Mucosa of descending colon (tissue), 3 donors: ENCODE data around the gene SUV39H1. TPM values are rescaled to one million over a fixed set of nuclear protein-coding genes. Genes with fewer than 3 reads are reported as not detected.

Experiments used
- ATAC-seq: fragments of 200-7000 bp; cut with Tn5 transposase; one replicate; pipeline ENCODE4 v1.9.1; 2020; ENCODE audit warnings: mild to moderate bottlenecking, moderate library complexity
- DNase-seq, 3 donors: peaks; one replicate each; pipeline ENCODE4 v3.0.0-alpha.2; 2020
- H3K36me3 ChIP-seq: fragments of 200-600 bp; one replicate; pipeline ENCODE4 v1.8.0; 2021; ENCODE audit warnings: low read depth, mild to moderate bottlenecking
- H3K4me1 ChIP-seq: fragments of 200-600 bp; one replicate; pipeline ENCODE4 v1.8.0; 2021; ENCODE audit warnings: low read depth, mild to moderate bottlenecking
- H3K4me3 ChIP-seq: fragments of 200-600 bp; one replicate; pipeline ENCODE4 v1.8.0; 2021; ENCODE audit warnings: mild to moderate bottlenecking
- H3K9me3 ChIP-seq: fragments of 200-600 bp; one replicate; pipeline ENCODE4 v1.8.0; 2021; ENCODE audit warnings: mild to moderate bottlenecking
- intact Hi-C, 2 donors: fragments of 100-400 bp; cut with DNase I in 1 of 2; cut with micrococcal nuclease in 1 of 2; formaldehyde crosslinking; loops; one replicate each; pipeline versions ENCODE4 v1.11.0 to v1.11.1; 2022; cut with DNase I, micrococcal nuclease
- total RNA-seq, 3 donors: library from RNA; stranded (reverse); fragmentation: NEBNext Ultra II Directional in 2 of 3; extraction: Animal tissue kit (Norgen Biotek cat#: 25700) in 2 of 3; gene quantifications; one replicate each; pipeline versions ENCODE4 v1.2.1 to v1.2.4, GENCODE V29; 2021 to 2023
- TF ChIP-seq, protein P1 (sequence below): fragments of 200-600 bp; IDR thresholded peaks from one replicate; pipeline ENCODE4 v1.8.0; 2022; ENCODE audit warnings: antibody characterized with exemption, mild to moderate bottlenecking
- donor health status: DM: no; HTN: no; CAD: no; lungs with moderate emphysema.
- donor health status: DM: no; HTN: no; CAD: no.
- donor health status: DM: no; HTN: yes; CAD: no.

The SUV39H1 gene
- total RNA-seq, 3 donors from 2014 or later, result 3.4 to 6.2 (median 3.7) TPM

DNA sequence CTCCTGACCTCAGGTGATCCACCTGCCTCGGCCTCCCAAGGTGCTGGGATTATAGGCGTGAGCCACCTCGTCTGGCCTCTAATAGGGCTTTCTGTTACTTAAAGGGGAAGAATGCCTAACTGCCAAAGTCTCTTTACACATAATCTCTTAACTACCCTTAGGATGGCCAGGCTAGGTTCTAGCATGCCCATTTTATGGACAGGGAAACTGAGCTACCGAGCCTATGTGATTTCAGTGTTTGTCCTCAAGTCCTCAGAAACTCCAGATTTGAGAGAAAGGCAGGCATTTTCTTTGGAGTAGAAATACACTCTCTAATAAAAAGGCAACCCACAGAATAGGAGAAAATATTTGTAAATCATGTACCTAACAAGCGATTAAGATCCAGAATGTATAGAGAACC lies 52.6 kb downstream of the SUV39H1 start:
- ATAC-seq (no peak), DNase-seq (no peak)
- no peaks in the 10 kb centered on the region for H3K9me3 ChIP-seq
- intact Hi-C loops, result no loop called here
- no peak overlapping the region for H3K4me3 ChIP-seq
- TF ChIP-seq, protein P1, sequence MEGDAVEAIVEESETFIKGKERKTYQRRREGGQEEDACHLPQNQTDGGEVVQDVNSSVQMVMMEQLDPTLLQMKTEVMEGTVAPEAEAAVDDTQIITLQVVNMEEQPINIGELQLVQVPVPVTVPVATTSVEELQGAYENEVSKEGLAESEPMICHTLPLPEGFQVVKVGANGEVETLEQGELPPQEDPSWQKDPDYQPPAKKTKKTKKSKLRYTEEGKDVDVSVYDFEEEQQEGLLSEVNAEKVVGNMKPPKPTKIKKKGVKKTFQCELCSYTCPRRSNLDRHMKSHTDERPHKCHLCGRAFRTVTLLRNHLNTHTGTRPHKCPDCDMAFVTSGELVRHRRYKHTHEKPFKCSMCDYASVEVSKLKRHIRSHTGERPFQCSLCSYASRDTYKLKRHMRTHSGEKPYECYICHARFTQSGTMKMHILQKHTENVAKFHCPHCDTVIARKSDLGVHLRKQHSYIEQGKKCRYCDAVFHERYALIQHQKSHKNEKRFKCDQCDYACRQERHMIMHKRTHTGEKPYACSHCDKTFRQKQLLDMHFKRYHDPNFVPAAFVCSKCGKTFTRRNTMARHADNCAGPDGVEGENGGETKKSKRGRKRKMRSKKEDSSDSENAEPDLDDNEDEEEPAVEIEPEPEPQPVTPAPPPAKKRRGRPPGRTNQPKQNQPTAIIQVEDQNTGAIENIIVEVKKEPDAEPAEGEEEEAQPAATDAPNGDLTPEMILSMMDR, result no peak
- no peaks in the 10 kb centered on the region for H3K4me1 ChIP-seq
- no peaks in the 10 kb centered on the region for H3K36me3 ChIP-seq

DNA sequence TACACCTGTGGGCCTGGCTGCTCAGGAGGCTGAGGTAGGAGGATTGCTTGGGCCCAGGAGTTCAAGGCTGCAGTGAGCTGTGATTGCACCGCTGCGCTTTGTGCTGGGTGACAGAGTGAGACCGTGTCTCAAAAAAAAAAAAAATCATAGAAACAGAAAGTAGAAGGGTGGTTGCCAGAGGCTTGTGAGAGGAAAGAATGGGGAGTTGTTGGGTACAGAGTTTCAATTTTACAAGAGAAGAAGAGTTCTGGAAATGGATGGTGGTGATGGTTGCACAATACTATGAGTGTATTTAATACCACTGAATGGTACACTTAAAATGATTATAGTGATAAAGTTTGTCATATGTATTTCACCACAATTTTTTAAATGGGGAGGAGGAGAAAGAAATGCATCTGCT lies 54.8 kb downstream of the SUV39H1 start:
- Histone ChIP-seq H3K9me3 (no peaks in the 10 kb centered on the region), H3K4me3 (no peak overlapping the region), H3K4me1 (no peaks in the 10 kb centered on the region), H3K36me3 (no peaks in the 10 kb centered on the region)
- ATAC-seq (no peak), DNase-seq (no peak)
- intact Hi-C loops, result no loop called here
- TF ChIP-seq, protein P1, result no peak

DNA sequence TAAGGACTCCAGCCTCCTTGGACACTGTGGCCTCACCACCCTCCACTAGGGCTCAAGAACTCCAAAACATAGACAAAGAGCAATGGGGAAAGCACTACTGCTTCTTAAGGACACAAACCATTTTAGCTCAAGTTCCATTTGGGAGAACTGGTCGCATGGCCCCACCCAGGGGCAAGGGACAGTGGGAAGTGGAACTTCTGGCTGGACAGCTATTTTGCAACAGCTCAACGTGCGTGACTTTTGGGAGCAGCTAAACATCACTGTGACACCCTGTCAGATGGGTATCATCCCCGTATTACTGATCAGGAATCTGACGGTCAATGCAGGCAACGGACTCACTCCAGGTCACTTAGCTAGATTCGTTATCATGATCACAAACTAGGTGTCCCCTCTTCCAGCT lies 56.0 kb downstream of the SUV39H1 start:
- Histone ChIP-seq H3K36me3 (no peaks in the 10 kb centered on the region), H3K4me3 (no peak overlapping the region), H3K4me1 (no peaks in the 10 kb centered on the region), H3K9me3 (no peaks in the 10 kb centered on the region)
- no peak for DNase-seq
- ATAC-seq, result no peak
- TF ChIP-seq, protein P1, result no peak
- intact Hi-C loops, result no loop called here

DNA sequence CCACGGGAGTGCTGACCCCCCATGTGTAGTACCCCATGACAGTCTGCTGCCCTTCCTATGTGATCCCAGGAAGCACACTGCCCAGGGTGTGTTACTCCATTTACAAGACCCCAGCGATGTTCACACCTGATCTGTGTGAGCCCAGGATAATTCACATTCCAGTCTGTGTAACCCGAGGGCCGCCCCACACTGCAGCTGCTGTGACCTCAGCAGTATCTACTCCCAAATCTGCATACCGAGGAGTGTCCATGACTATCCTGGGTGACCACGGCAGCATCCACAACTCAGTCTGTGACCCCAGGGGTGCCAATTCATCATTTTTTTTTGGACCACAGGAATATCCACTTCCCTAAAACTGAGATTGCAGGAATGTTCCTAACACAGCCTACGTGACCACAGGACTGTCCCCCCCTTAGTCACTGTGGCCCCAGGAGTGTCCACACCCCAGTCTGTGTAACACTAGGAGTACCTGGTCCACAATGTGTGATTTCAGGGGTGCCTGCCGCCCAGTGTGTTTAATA lies 57.2 kb downstream of the SUV39H1 start:
- intact Hi-C loops, result no loop called here
- DNase-seq (no peak), ATAC-seq (no peak)
- Histone ChIP-seq H3K4me1 (no peaks in the 10 kb centered on the region), H3K36me3 (no peaks in the 10 kb centered on the region), H3K4me3 (no peak overlapping the region), H3K9me3 (no peaks in the 10 kb centered on the region)
- TF ChIP-seq, protein P1, result no peak

DNA sequence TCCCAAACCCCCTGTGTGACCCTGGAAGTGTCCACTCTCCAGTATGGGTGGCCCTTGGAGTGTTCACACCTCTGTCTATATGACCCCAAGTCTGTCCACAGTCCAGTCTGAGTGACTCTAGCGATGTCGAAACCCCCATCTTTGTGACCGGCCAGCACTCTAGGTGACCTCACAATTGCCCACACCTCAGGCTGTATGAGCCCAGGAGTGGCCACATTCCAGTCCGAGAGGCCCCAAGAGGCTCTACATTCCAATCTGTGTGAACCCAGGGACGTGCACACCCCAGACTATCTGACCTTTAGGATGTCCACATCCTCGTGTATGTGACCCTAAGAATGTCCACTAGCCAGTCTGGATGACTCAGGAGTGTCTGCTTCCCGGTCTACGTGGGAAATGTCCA lies 57.7 kb downstream of the SUV39H1 start:
- Histone ChIP-seq H3K4me3 (no peak overlapping the region), H3K4me1 (no peaks in the 10 kb centered on the region), H3K36me3 (no peaks in the 10 kb centered on the region), H3K9me3 (no peaks in the 10 kb centered on the region)
- intact Hi-C loops, result no loop called here
- DNase-seq (no peak), ATAC-seq (no peak)
- TF ChIP-seq, protein P1, result no peak

Other genes with a start within 250 kb of the SUV39H1 start
- gene SLC38A5, start 226.5 kb upstream of the SUV39H1 start, total RNA-seq, result 10 to 100 TPM in 1 of 3 donors, 1 to 10 TPM in 2; 7.3 to 25.9 (median 9.7) TPM
- gene FTSJ1, start 220.5 kb upstream of the SUV39H1 start, total RNA-seq, result 10 to 100 TPM; 22.1 to 22.8 (median 22.7) TPM
- gene PORCN, start 187.7 kb upstream of the SUV39H1 start, total RNA-seq, result 1 to 10 TPM; 3.9 to 9.2 (median 6.3) TPM
- 100 to 1,000 TPM in 2 of 3 donors, 10 to 100 TPM in 1; 60.5 to 161 (median 158) TPM for gene EBP, start 174.9 kb upstream of the SUV39H1 start, total RNA-seq
- 10 to 100 TPM in 2 of 3 donors, 1 to 10 TPM in 1; 8.6 to 14.6 (median 11.6) TPM for gene TBC1D25, start 157.0 kb upstream of the SUV39H1 start, total RNA-seq
- 100 to 1,000 TPM in 2 of 3 donors, 10 to 100 TPM in 1; 88.4 to 406 (median 123) TPM for gene RBM3, start 122.2 kb upstream of the SUV39H1 start, total RNA-seq
- 100 to 1,000 TPM; 124 to 139 (median 128) TPM for gene WDR13, start 99.2 kb upstream of the SUV39H1 start, total RNA-seq
- gene WAS, start 12.9 kb upstream of the SUV39H1 start, total RNA-seq, result 1 to 10 TPM; 4.4 to 8.6 (median 5.3) TPM
- gene GLOD5, start 65.0 kb downstream of the SUV39H1 start, total RNA-seq, result 1 to 10 TPM; 4.3 to 9.9 (median 7.1) TPM
- gene GATA1, start 89.9 kb downstream of the SUV39H1 start, total RNA-seq, result under 1 TPM in 1 of 3 donors, not detected in 2; 0.32 TPM
- 100 to 1,000 TPM in 1 of 3 donors, 10 to 100 TPM in 2; 83.2 to 111 (median 99.6) TPM for gene HDAC6, start 105.3 kb downstream of the SUV39H1 start, total RNA-seq
- under 1 TPM in 1 of 3 donors, not detected in 2; 0.38 TPM for gene ERAS, start 129.8 kb downstream of the SUV39H1 start, total RNA-seq
- gene PCSK1N, start 138.9 kb downstream of the SUV39H1 start, total RNA-seq, result 10 to 100 TPM; 11.1 to 19.7 (median 13.8) TPM
- 10 to 100 TPM; 43.4 to 49.0 (median 46.0) TPM for gene TIMM17B, start 201.0 kb downstream of the SUV39H1 start, total RNA-seq
- gene PQBP1, start 201.2 kb downstream of the SUV39H1 start, total RNA-seq, result 10 to 100 TPM; 55.5 to 88.8 (median 69.6) TPM
- 10 to 100 TPM; 26.4 to 62.1 (median 52.2) TPM for gene SLC35A2, start 214.9 kb downstream of the SUV39H1 start, total RNA-seq
- gene PIM2, start 222.3 kb downstream of the SUV39H1 start, total RNA-seq, result 10 to 100 TPM; 10.5 to 30.0 (median 20.5) TPM